ENCODE data around the gene TRIP12.
"Not testable (repeated sequence)": the region's sequence is repeated elsewhere in the genome, so short reads cannot be mapped to it uniquely, and the experiment has no call there.

TRIP12 gene

DNA sequence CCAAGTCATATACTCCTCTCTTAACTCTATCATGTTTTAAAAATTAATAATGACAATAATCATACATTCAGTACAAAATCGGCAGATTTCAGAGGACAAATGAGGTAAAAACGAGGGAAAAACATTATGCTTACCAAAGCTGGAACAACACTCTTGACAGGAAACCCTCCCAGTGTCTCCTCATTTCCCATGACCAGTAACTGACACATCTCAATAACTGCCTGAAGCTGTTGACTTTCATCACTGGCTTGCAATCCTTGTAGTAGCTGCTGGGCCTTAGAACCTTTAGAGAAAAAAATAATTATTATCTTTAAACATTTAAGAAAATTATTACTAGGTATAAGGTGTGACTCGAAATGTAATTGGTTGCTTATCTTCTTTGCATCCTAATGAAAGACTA is 103.6 kb downstream of the TRIP12 start:
- DNase-seq = no peak

DNA sequence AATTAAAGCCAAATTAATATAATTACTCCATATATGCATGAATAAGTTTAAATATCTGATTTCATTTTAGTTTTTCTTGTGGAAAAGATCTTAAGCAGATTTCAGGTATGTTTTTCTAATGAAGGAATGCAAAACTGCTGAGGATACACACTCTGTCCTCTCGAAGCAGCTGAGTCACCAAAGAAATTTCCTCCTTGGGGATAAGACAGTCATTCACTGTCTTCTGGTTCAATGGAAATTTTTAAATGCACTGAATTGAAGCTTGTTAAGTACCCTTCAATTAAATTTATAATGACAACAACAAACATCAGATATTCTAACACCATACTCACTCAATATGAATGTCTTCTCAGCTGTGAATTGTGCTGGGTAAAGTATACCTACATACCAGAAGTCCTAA is 106.0 kb downstream of the TRIP12 start:
- DNase-seq = no peak

DNA sequence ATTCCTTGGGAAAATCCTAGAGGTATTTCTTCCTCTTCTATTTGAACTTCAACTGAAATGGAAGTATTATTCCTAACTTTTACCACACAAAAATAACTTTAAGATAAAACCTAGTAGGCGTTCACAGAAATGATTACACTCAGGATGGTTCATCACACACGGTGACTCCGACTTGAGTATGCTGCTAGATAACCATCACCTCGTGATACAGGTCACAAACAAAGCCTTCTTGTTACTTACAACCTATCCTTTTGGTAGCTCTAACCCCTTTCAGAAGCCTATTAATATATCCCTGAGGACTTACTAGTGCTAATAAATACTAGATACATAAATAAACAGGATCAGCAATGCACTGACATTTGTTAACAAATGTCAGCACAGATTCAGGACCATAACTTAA is 106.5 kb downstream of the TRIP12 start:
- DNase-seq = no peak

DNA sequence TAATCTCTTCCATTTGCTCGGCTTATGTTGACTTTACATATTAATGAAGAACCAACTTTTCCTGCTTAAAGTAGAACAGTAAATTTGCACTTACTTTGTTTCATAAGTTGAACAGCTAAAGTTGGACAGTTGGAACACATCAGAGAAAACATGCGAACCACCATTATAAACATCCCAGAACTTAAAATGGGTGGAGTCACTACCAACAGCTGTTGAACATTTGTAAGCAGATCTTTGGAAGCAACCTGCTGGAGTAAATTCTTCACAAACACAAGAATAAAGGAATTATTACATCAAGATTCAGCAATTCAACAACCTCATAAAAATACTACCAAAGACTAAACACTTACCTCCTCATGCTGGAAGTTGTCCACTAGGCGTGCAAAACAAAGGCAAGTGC is 111.0 kb downstream of the TRIP12 start:
- DNase-seq = no peak

DNA sequence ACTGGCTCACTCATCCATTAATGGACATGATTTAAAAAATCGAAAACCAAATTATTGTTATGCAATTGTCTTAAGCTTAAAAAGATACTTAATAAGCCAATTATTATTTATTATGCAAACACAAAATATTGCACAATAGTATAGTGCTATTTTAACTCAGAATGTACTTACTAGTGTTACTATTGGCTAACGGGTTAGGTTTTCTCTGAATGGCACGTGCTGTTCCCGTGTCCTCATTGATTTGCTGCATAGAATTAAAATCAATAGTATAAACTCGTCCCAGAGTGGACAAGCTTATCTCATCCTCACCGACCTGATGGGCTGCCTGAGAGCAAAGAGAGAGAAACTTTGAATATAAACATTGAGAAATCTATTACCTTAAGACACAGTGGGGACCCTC is 116.2 kb downstream of the TRIP12 start:
- DNase-seq = no peak

DNA sequence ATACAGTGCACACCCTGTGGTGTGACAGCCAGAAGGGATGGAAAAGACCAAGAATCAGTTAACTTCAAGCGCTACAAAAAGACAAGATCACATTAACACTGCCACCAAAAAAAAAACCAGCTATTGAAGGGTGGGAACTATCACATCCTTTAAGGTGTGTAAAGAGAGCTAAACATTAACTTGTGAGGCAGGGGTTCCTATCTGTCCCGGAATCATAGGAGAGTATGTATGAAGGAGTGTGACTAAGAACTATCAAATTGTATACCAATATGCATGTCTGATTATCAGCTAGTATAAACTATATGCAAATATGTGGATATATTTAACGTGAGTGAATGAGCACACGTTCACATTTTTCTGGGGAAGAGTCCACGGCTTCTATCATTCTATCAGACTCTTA is 119.0 kb downstream of the TRIP12 start:
- DNase-seq = no peak

DNA sequence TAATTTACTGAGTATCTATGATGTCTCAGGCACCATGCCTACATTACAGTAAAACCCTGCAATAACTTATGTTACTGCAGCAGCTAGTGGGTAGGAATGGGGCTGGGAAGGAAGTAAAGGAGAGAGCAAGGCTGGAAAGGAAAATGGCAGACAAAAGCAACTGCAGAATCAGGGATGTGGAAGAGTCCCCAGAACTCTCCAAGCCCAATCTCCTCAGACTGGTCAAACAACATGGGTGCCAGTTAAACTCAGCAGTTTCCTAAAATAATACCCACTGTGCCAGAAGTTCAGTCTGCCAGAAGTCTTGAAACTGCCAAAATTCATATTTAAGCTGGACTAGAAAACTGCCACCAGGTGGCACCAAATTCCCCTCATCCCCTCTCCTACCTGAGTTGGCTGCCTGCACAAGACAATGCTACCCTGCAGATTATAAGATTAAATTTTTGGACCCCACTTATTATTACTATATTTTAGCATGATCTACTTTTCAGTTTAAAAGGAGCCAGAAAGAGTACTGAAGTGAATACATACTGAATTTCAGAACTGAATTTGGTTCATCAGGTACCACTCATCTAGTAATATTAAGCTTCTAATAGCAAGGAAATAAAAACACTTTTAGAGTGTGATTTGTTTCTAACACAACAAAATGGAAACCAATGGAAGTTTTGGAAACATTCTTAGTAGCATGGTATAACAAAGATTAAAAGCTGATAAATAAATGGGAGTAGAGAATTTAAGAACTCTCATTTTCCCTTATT is 120.6 kb downstream of the TRIP12 start:
- DNase-seq = peak; percentile 70

DNA sequence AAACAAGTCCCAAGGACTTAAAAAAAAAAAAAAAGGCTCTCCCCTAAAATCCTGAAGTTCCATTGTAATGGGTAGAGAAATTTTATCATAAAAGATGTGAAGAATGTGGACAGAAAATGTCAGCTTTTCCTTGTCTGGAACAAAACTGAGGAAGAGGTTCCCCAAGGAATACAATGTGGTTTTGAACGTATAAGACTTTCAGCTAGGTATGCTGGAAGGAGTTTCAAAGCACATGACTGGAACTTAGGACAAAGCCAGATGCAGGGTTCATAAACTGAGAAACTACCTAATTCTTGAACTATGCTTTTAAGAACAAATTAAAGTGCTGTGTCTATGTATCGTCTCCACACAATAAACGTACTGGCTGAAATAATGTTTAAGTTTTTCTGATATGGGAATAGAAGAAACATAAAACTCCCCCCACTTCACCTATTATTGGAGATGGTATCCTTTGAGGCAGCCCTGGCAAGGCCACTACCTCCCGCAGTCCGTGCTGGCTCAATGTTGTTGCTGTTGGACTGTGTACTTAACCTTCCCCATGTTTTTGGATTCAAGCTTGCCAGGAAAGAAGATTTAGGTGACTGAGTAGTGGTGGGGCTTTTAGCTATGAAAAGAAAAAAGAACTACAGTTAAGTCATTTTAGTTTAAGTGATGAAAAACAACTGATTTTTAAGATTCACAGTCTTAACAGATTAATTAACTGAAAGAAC is 123.2 kb downstream of the TRIP12 start:
- DNase-seq = no peak

DNA sequence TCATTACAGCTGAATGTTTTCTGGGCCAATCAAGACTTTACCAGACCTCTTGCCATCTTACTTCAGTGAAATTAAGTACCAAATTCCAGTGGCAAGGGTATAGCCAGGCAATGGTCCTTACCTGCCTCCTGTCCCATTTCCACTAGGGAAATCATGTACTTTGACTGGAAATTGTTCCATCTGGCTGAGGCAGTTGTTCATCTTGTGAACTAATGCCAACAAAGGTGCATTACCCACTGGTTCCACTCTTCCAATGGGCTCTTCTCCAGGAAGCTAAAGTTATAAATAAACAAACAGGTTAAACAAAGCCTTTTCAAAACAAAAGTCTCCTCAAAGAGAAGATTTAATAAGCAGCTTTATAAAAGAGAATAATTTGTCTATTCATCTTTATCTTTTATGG is 126.8 kb downstream of the TRIP12 start:
- DNase-seq = no peak

DNA sequence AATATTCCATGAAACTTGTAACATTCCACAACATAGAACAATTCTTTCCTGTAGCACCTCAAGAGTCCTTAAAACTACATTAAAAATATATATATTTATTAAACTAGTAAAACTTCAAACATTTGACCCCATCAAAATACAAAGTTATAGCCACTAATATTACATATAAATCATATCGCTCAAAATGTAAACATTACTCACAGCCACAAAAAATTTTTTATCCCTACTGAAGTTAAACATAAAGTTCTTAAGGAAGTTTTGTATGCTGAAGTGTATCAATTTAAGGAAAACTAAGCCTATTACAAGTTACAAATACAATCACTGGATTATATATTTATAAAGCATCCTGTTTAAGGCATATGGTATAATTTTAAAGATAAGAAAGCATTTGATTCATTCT is 127.2 kb downstream of the TRIP12 start:
- no peak for DNase-seq

DNA sequence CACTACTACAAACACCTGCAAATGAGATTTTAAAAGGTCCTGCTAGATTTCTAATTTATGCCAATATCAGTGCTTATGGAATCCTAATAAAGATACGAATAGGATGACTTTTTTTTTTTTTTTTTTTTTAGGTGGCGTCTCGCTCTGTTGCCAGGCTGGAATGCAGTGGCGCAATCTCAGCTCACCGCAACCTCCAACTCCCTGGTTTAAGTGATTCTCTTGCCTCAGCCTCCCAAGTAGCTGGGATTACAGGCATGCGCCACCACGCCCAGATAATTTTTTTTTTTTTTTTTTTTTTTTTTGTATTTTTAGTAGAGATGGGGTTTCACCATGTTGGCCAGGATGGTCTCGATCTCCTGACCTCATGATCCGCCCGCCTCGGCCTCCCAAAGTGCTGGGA is 135.5 kb downstream of the TRIP12 start:
- not testable (repeated sequence) for DNase-seq

DNA sequence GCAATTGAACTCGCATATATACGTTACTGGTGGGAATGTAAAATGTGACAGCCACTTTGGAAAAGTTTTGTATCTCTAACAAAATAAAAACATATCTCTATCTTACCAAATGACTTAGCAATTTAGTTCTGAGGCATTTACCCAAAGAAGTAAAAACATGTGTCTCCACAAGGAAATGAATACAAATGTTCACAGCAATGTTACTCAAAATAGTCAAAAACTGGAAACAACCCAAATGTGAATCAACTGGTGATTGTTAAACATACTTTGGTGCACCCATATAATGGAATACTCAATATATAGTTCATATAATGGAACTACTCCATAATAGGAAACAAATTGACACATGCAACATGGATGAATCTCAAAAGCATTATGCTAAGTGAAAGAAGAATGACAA is 137.0 kb downstream of the TRIP12 start:
- no peak for DNase-seq

DNA sequence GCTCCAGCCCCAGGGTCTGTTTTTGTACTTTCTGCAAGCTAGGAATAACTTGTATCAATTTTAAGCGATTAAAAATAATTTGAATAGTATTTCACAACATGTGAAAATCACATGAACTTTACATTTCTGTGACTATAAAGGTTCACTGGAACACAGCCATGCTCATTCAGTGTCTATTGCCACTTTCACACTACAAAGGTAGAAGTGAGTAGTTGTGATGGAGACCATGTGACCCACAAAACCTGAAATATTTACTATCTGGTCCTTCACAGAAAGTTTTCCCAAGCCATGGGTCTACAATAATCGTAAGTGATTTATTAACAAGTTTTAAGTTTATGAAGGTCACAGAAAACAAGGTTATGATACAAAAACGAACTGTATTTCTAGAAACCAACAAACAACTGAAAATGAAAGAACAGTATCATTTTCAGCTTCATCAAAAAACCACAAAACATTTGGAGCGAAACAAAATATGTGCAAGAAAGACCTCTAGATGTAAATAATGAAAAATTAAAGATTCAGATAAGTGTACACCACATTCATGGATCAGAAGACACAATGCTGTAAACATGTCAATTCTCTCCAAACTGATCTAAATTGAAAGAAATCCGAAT is 138.6 kb downstream of the TRIP12 start:
- no peak for DNase-seq

DNA sequence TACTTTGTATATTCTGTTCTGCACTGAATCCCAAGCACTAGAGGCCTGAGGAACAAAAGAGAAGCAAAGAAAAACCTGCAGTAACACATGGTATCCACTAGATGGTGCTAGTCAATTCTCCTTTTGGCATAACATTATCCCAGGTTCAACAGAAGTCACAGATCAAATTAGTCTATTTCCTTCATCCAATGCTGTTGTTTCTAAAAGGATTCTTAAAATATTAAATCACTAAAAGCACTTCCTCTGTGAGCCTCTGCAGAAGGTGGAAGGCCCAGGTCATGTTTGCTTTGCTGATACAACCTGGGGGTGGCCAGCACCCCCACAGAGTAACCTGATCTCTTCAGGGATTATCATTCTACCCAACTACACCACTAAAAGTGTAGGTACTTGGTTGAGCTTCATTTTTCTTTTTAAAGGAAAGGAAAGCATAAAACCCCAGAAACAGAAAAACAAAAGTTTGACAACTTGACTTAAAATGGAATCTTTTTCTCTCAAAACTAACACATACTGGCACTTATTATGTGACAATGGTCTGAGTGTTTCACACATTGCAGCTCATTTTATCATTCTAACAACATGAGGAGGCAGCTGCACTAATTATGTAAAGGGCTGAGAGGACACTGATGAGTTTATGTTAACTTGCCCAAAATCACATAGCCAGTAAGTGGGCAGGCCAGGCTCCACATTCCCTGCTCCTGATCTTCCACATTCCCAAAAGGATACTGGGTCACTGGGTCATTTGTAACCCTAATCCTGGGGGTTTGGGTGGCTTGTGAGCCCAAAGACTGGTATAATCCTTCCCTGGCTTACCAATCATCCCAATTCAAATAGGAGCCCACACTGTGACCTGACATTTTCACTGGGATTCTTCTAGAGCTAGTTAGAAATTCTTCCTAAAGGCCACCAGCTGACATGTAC is 140.7 kb downstream of the TRIP12 start:
- no peak for DNase-seq

DNA sequence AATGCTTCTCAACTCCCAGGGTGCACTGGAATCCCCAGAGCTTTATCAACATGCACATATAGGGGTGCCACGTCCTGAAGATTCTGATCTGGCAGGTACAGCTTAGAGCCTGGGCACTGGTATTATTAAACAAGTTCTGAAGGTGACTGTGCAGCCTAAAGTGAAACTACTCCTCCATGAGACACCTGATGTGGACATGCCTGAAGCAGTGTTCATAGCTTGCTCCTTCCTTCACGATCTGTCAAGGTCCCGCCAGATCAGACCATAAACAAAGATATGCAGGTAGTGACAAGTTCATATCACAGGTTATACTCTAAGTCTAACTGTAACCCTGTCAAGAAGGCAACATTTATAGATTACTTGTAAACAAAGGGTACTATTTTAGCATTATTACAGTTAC is 142.2 kb downstream of the TRIP12 start:
- no peak for DNase-seq

DNA sequence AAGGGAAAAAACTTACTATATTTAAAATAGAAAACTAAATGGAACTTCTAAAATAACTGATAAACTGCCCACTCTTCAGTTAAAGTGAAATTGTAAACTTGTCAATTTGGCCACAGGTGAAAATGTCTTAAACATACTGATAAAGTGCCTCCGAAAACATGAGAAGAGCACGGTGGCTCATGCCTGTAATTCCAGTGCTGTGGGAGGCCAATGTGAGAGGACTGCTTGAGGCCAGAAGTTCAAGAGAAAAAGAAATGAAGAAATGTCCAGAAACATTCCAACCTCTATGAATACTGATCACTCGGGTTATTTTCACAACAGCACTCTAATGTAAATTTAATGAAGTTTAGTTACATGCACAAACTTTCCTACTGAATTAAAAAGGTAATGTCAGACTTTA is 144.1 kb downstream of the TRIP12 start:
- no peak for DNase-seq

DNA sequence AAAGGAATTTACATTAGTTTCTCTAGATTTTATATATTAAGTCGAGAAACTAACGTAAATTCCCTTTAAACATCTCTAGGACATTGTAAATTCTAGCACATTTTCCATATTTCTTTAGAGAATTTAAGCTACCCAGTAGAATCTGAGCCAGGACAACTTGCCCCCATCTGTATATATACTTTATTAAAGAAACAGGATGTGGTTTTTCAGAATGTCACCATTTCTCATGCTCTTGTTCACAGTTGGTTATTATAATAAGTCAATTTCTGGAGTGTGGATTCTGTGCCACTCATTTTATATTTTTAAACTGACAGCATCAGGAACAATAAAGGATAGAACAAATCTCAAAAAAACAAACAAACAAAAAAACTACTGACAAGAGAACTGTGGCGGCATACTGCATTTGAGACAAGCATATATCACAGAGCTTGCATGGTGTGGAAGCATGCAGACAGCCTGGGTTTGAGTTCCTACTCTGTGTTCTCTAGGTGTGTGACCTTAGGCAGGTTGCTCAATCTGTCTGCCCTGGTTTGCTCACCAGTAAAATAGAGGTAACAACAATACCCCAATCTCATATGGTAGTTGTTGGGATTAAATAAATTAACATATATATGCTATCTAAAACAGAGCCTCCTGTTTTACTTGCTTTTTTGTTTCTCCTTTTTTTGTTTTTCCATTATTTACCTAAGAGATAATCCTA is 146.0 kb downstream of the TRIP12 start:
- DNase-seq = no peak

DNA sequence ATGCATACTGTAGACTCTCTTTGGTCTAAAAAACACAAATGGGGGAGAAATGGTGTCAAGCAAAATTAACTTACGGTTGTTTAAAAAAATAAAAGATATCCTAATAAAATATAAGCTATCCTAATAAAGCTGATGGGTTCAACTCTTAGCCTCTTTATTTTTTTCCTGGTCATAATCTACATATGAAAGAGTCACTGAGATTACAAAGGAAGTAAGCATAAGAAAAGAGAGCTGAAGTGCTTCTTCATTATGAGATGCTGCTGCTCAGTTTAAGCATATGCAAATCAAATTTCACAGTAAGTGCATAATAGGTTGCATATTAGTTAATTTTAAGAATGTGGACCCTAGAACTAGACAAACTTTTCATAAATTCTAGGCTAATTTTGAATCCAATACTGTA is 147.6 kb downstream of the TRIP12 start:
- DNase-seq = no peak

DNA sequence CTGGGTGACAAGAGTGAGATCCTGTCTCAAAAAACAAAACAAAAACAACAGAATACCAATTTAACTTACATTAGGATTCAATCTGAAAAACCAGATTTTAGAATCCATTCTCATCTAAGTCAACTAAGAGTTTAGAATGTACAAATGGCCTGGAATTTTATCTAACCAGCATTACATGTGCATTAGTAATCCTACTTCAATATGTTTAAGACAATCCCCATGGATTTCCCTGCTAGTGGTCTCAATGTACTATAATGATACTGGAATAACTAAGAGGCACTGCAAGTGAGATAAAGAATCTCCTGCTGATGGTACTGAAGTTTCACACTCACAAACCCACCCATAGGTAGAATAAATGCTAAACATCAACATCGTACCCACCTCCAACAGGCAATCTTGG is 153.6 kb downstream of the TRIP12 start:
- no peak for DNase-seq

DNA sequence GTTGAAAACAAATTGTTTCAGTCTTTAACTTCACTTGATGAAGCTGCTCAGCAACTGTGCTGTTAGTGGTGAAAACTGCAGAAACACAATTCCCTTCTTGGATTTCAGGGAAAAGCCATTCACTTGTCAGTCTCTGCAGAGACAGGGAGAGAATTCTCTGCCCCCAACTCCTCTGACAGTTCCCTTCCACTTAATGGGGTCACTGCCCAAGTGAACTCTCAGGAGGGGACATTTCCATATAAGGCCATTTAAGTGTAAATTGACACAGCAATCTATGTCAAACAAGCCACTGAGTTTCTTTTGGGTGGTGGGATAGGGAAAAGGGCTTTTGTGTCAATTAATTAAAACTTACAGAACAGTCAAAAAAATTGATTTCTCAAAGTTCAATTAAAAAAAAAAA is 156.1 kb downstream of the TRIP12 start:
- no peak for DNase-seq

DNA sequence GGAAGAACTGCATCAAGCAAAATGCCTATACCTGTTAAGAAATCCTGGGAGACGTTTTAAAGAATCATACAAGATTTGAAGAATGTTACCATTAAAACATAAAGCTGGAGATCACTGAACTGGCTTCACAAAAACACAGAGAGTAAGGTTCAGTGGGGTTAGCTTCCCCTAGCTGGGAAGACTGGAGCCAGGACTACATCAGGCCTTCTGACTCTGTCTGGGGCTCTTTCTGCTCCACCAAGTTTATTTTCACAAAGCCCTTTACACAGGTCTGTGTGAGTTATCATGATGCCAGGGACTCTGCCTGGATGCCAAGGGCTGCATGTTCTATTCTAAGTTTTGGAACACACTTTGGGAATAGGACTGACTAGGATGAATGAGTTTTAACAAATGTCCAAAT is 160.1 kb downstream of the TRIP12 start:
- no peak for DNase-seq

DNA sequence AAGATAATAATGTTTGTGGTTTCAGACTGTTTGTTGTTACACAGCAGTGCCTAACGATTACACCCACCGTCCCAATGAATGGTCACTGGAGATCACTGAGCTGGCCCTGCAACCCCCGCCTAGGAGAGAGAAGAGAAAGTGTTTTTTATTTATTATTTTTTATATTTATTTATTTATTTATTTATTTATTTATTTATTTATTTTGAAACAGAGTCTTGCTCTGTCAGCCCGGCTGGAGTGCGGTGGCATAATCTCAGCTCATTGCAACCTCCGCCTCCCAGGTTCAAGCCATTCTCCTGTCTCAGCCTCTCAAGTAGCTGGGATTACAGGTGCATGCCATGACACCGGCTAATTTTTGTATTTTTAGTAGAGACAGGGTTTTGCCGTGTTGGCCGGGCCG is 164.3 kb downstream of the TRIP12 start:
- DNase-seq = not testable (repeated sequence)

Data from activated naive CD4-positive, alpha-beta T cell treated with Interleukin-2 at 50 U/mL for 16 hours (primary cell).